Vagina (tissue), 2 donors: ENCODE results near the gene SERPINA4. TPM values are rescaled to one million over a fixed set of nuclear protein-coding genes. Genes with fewer than 3 reads are reported as not detected.

Experiments
- DNase-seq, 2 donors: peaks; one replicate each; pipeline ENCODE4 v3.0.0-alpha.2; 2017; ENCODE audit errors: extremely low spot score in 2 of 2
- H3K27ac ChIP-seq: fragments of 200-600 bp; sonication (generic); one replicate; pipeline ENCODE4 v1.5.1; 2019
- H3K27me3 ChIP-seq: fragments of 200-600 bp; sonication (generic); one replicate; pipeline ENCODE4 v1.5.1; 2019
- H3K36me3 ChIP-seq, 2 donors: fragments of 200-600 bp; sonication (generic); one replicate each; pipeline ENCODE4 v1.5.1; 2017 to 2019
- H3K4me1 ChIP-seq: fragments of 200-600 bp; sonication (generic); one replicate; pipeline ENCODE4 v1.5.1; 2019
- H3K4me3 ChIP-seq, 2 donors: fragments of 200-600 bp; sonication (generic); 1 replicate in 1 of 2; 2 replicates in 1 of 2; pipeline ENCODE4 v1.5.1; 2016 to 2019
- H3K9me3 ChIP-seq: fragments of 200-600 bp; sonication (generic); one replicate; pipeline ENCODE4 v1.5.1; 2019
- CTCF ChIP-seq, 3 experiments: fragments of 450-650 bp in 2 of 3; fragments of 200-600 bp in 1 of 3; sonication (generic) in 1 of 3; IDR thresholded peaks; one replicate each; pipeline ENCODE4 v1.5.1; 2017 to 2019; ENCODE audit warnings: antibody characterized with exemption in 3 of 3, mild to moderate bottlenecking in 2 of 3, moderate library complexity in 2 of 3
- POLR2A ChIP-seq, 2 donors: fragments of 450-650 bp; IDR thresholded peaks; one replicate each; pipeline ENCODE4 v1.6.1; 2017; ENCODE audit warnings: antibody characterized with exemption in 2 of 2, mild to moderate bottlenecking in 2 of 2, moderate library complexity in 2 of 2
- POLR2AphosphoS5 ChIP-seq, 2 donors: sonication (generic); formaldehyde crosslinking; IDR thresholded peaks; one replicate each; pipeline ENCODE4 v1.9.0; 2017; ENCODE audit warnings: antibody characterized with exemption in 2 of 2, mild to moderate bottlenecking in 2 of 2, low read depth in 1 of 2; ENCODE audit not compliant: insufficient read depth in 1 of 2
- intact Hi-C: fragments of 100-400 bp; cut with DNase I; formaldehyde crosslinking; loops from one replicate; pipeline ENCODE4 v1.15.1; 2023
- total RNA-seq: library from RNA; depleted of rRNA; stranded (reverse); fragments of >200 nt; gene quantifications from one replicate; pipeline ENCODE4 v1.2.3, GENCODE V29; 2016

The SERPINA4 gene
- total RNA-seq, 1 donor from 2014 or later: not detected

DNA sequence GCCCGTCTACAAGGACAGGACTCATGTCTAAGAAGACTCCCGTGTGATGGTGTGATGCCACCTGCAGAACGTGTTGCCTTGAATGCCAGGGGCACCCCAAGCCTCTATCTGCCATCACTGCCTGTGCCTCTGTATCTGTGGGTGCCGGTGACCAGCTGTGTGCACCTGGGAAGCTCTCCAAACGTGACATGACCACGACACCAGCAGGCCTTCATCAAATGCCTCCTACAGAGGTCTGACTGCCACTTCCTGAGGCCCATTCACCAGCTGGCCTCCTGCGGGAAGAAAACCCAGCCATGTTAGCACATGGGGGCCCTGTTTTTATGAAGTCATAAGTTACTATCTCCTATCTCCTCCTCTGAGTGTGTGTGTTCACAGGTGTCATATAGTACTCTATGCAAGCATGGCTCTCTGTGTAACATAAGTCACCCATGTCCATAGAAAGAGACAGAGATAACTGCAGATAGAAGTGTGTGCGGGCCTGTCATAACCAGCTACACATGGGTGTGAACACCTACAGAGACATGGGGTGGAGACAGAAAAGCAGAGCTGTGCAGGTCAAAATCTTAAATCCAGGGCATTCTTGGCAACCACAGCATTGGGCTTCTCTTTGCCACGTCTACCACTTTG, 18.3 kb upstream of the SERPINA4 start:
- Histone ChIP-seq H3K27ac (no peak overlapping the region), H3K27me3 (no peaks in the 10 kb centered on the region), H3K4me1 (peaks cover 17% of the 10 kb centered on the region), H3K36me3 (no peaks in the 10 kb centered on the region), H3K4me3 (no peak overlapping the region), H3K9me3 (no peaks in the 10 kb centered on the region)
- DNase-seq: no peak
- TF ChIP-seq POLR2A (IDR thresholded peaks at IDR 0.05): no peak
- no peak for TF ChIP-seq POLR2AphosphoS5 (IDR thresholded peaks at IDR 0.05; ENCODE audit: insufficient read depth in 1 of 2, low read depth in 1 of 2)
- no peak for TF ChIP-seq CTCF (IDR thresholded peaks at IDR 0.05)
- intact Hi-C loops: no loop called here

- H3K27me3 ChIP-seq: no peaks in the 10 kb centered on the region
- DNase-seq: peak; percentile 86 to 96
- TF ChIP-seq POLR2A (IDR thresholded peaks at IDR 0.05): no peak
- no peak for TF ChIP-seq POLR2AphosphoS5 (IDR thresholded peaks at IDR 0.05; ENCODE audit: insufficient read depth in 1 of 2, low read depth in 1 of 2)
- TF ChIP-seq CTCF (IDR thresholded peaks at IDR 0.05): no peak
- H3K4me3 ChIP-seq: no peak overlapping the region
- no peak overlapping the region for H3K27ac ChIP-seq
- H3K4me1 ChIP-seq: peaks cover 22% of the 10 kb centered on the region
- intact Hi-C loops: no loop called here
- H3K36me3 ChIP-seq: no peaks in the 10 kb centered on the region
- no peaks in the 10 kb centered on the region for H3K9me3 ChIP-seq
Observed at GRCh38 chr14:94543449-94544124, 17.7 kb upstream of the SERPINA4 start.

GRCh38 chr14:94544726-94545125, 16.5 kb upstream of the SERPINA4 start:
- Histone ChIP-seq H3K27me3 (no peaks in the 10 kb centered on the region), H3K36me3 (no peaks in the 10 kb centered on the region)
- intact Hi-C loops: no loop called here

DNA sequence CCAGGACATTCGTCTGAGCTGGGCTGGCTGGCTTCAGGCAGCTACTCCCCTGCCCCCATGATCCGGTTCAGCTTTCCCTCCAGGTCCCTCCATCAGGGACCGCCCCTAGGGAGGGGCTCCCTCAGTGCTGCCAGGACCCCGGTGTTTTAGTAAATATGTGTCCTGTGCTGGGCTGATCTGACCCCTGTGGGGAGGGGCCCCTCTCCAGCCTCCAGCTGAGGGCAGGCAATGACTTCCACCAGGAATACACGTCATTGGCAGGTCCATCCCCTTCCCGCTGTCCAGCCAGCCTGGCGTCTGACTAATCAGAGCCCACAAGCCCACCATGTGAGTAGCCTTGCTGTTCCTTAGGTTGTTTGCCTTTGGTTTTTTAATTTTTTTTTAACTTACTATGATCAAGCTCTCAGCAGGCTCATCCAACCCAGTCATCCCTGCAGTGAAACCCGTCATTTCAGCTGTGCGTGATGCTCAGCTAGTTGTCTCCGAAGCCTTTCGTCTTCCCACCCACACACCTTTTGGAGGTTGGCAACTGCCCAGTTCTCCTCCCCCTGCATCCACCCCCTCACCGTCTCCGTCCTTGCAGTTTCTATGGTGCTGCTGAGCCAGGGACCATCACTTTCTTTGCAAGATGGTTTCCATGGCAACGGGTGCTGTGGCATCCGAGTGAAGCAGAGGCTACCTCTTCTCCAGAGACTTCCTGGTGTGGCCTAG, 16.0 kb upstream of the SERPINA4 start:
- Histone ChIP-seq H3K9me3 (no peaks in the 10 kb centered on the region), H3K27me3 (no peaks in the 10 kb centered on the region), H3K27ac (no peak overlapping the region), H3K4me1 (peaks cover 17% of the 10 kb centered on the region), H3K4me3 (no peak overlapping the region), H3K36me3 (no peaks in the 10 kb centered on the region)
- TF ChIP-seq POLR2A (IDR thresholded peaks at IDR 0.05) (no peak), POLR2AphosphoS5 (IDR thresholded peaks at IDR 0.05; ENCODE audit: insufficient read depth in 1 of 2, low read depth in 1 of 2) (no peak), CTCF (IDR thresholded peaks at IDR 0.05) (no peak)
- peak; percentile 77 to 81 for DNase-seq
- intact Hi-C loops: no loop called here

More at GRCh38 chr14:94544726-94545125, 16.5 kb upstream of the SERPINA4 start:
- Histone ChIP-seq H3K27ac (no peak overlapping the region), H3K9me3 (no peaks in the 10 kb centered on the region), H3K4me3 (no peak overlapping the region), H3K4me1 (peaks cover 22% of the 10 kb centered on the region)
- TF ChIP-seq CTCF (IDR thresholded peaks at IDR 0.05): no peak
- no peak for TF ChIP-seq POLR2A (IDR thresholded peaks at IDR 0.05)
- TF ChIP-seq POLR2AphosphoS5 (IDR thresholded peaks at IDR 0.05; ENCODE audit: insufficient read depth in 1 of 2, low read depth in 1 of 2): no peak
- peak; percentile 31 to 79 for DNase-seq
